ENCODE results near the gene IRF1.
"Not testable (repeated sequence)": the region's sequence is repeated elsewhere in the genome, so short reads cannot be mapped to it uniquely, and the experiment has no call there.

The IRF1 gene

GRCh38 chr5:132445930-132446329, 44.6 kb downstream of the IRF1 start:
- no peak for DNase-seq (ENCODE audit: low read depth)
- TF ChIP-seq CTCF (IDR thresholded peaks at IDR 0.05; ENCODE audit: low read depth, low read length, missing control alignments) = no peak
- H3K4me3 ChIP-seq (ENCODE audit: low read depth, low read length) = no peak overlapping the region

DNA sequence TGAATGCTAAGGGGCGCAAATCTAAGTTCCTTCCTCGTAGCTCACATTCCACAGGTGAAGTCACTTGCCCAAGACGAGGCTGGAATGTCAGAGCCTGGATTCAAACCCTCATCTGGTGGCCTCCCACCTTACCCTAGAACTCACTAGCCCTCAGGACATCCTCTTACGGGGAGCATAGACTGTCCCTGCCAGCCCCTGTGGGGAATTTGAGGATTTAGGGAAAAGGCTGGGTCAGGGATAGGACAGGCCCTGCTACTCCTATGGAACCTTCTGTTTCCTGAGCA, 45.0 kb downstream of the IRF1 start:
- DNase-seq (ENCODE audit: low read depth) = no peak
- TF ChIP-seq CTCF (IDR thresholded peaks at IDR 0.05; ENCODE audit: low read depth, low read length, missing control alignments) = no peak
- H3K4me3 ChIP-seq (ENCODE audit: low read depth, low read length) = no peak overlapping the region

- no peak for TF ChIP-seq CTCF (IDR thresholded peaks at IDR 0.05; ENCODE audit: low read depth, low read length, missing control alignments)
- no peak for DNase-seq (ENCODE audit: low read depth)
- H3K4me3 ChIP-seq (ENCODE audit: low read depth, low read length) = no peak overlapping the region
Measured at GRCh38 chr5:132444841-132445639, 45.5 kb downstream of the IRF1 start.

GRCh38 chr5:132444061-132444460, 46.5 kb downstream of the IRF1 start:
- TF ChIP-seq CTCF (IDR thresholded peaks at IDR 0.05; ENCODE audit: low read depth, low read length, missing control alignments) = no peak
- DNase-seq (ENCODE audit: low read depth) = no peak
- H3K4me3 ChIP-seq (ENCODE audit: low read depth, low read length) = no peak overlapping the region

DNA sequence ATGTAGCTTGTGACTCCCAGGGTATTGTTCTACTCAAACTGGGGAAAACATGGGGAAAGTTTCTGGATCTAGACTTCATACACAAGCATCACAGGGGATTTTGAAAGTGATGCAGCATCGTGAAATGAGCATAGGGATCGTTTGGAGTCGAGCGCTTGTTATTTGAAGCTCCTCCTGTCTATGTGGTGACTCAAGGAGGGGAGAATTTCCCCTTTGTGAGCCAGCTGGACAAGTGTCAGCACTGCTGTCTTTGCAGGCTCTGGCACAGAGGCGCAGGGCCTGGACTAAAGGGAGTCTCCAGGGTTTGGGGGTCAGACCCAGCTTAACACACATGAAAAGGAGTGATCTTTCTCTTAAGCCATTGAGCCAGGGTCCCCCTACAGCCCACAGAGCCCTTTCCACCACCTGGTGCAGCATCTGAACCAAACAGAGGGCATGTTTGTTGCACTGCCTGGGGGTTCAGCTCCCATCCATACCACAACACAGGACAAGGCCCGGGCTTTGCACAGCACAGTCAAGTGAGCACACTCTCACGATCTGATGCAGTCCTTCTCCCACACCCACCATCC, 51.0 kb downstream of the IRF1 start:
- no peak overlapping the region for H3K4me3 ChIP-seq (ENCODE audit: low read depth, low read length)
- TF ChIP-seq CTCF (IDR thresholded peaks at IDR 0.05; ENCODE audit: low read depth, low read length, missing control alignments) = no peak
- no peak for DNase-seq (ENCODE audit: low read depth)

- no peak for DNase-seq (ENCODE audit: low read depth)
- TF ChIP-seq CTCF (IDR thresholded peaks at IDR 0.05; ENCODE audit: low read depth, low read length, missing control alignments) = no peak
- H3K4me3 ChIP-seq (ENCODE audit: low read depth, low read length) = no peak overlapping the region
Measured at GRCh38 chr5:132438917-132439316, 51.7 kb downstream of the IRF1 start.

GRCh38 chr5:132438267-132438645, 52.3 kb downstream of the IRF1 start:
- DNase-seq (ENCODE audit: low read depth); H3K4me3 ChIP-seq (ENCODE audit: low read depth, low read length): not testable (repeated sequence)

Measured in GM12864 (cell line).